Skin of body (tissue), 2 donors: ENCODE data around the gene FAM90A1. TPM values are rescaled to one million over a fixed set of nuclear protein-coding genes. Genes with fewer than 3 reads are reported as not detected.
"Not testable (repeated sequence)": the region's sequence is repeated elsewhere in the genome, so short reads cannot be mapped to it uniquely, and the experiment has no call there.

Source experiments
- DNase-seq: peaks from one replicate; lab custom pipeline; 2025; lab: John Stamatoyannopoulos, UW
- total RNA-seq: library from RNA; depleted of rRNA; stranded (reverse); fragments of >200 nt; gene quantifications from one replicate; pipeline ENCODE4 v1.2.3, GENCODE V29; 2014

Gene FAM90A1
- total RNA-seq, 1 donor from 2014 or later = not detected

- not testable (repeated sequence) for DNase-seq
Observed at GRCh38 chr12:8233935-8234495, 6.6 kb upstream of the FAM90A1 start.

GRCh38 chr12:8233300-8233855, 6.0 kb upstream of the FAM90A1 start:
- DNase-seq = not testable (repeated sequence)

GRCh38 chr12:8231666-8232608, 4.5 kb upstream of the FAM90A1 start:
- DNase-seq = not testable (repeated sequence)

- DNase-seq = not testable (repeated sequence)
Observed at GRCh38 chr12:8231049-8231448, 3.6 kb upstream of the FAM90A1 start.

GRCh38 chr12:8229486-8229885, 2.1 kb upstream of the FAM90A1 start:
- not testable (repeated sequence) for DNase-seq

- DNase-seq = not testable (repeated sequence)
Observed at GRCh38 chr12:8228607-8229006, 1.2 kb upstream of the FAM90A1 start.

- not testable (repeated sequence) for DNase-seq
Observed at GRCh38 chr12:8227732-8228077, 287 bp upstream of the FAM90A1 start.

- no peak for DNase-seq
Observed at GRCh38 chr12:8226355-8226754, 1.1 kb downstream of the FAM90A1 start.

GRCh38 chr12:8224782-8225181, 2.6 kb downstream of the FAM90A1 start:
- not testable (repeated sequence) for DNase-seq

- not testable (repeated sequence) for DNase-seq
Observed at GRCh38 chr12:8223646-8224045, 3.8 kb downstream of the FAM90A1 start.

- DNase-seq = not testable (repeated sequence)
Observed at GRCh38 chr12:8222303-8222702, 5.1 kb downstream of the FAM90A1 start.

- not testable (repeated sequence) for DNase-seq
Observed at GRCh38 chr12:8221844-8222243, 5.6 kb downstream of the FAM90A1 start.

- DNase-seq = not testable (repeated sequence)
Observed at GRCh38 chr12:8221375-8221774, 6.0 kb downstream of the FAM90A1 start.

- not testable (repeated sequence) for DNase-seq
Observed at GRCh38 chr12:8218711-8219382, 8.6 kb downstream of the FAM90A1 start.

GRCh38 chr12:8197685-8198308, 29.6 kb downstream of the FAM90A1 start:
- DNase-seq = not testable (repeated sequence)

GRCh38 chr12:8188088-8188487, 39.3 kb downstream of the FAM90A1 start:
- DNase-seq = not testable (repeated sequence)

- DNase-seq = not testable (repeated sequence)
Observed at GRCh38 chr12:8184206-8184605, 43.2 kb downstream of the FAM90A1 start.

GRCh38 chr12:8183346-8183745, 44.1 kb downstream of the FAM90A1 start:
- not testable (repeated sequence) for DNase-seq

- not testable (repeated sequence) for DNase-seq
Observed at GRCh38 chr12:8182923-8183322, 44.5 kb downstream of the FAM90A1 start.

GRCh38 chr12:8181271-8181670, 46.1 kb downstream of the FAM90A1 start:
- not testable (repeated sequence) for DNase-seq

GRCh38 chr12:8179989-8180585, 47.3 kb downstream of the FAM90A1 start:
- DNase-seq = not testable (repeated sequence)
